ENCODE measurements around the gene OTX2. TPM values are rescaled to one million over a fixed set of nuclear protein-coding genes. Genes with fewer than 3 reads are reported as not detected.
A peak's percentile ranks its signal among the peaks of the same experiment; 100 is the strongest.

The OTX2 gene
- total RNA-seq, 2 experiments from 2014 or later: not detected

DNA sequence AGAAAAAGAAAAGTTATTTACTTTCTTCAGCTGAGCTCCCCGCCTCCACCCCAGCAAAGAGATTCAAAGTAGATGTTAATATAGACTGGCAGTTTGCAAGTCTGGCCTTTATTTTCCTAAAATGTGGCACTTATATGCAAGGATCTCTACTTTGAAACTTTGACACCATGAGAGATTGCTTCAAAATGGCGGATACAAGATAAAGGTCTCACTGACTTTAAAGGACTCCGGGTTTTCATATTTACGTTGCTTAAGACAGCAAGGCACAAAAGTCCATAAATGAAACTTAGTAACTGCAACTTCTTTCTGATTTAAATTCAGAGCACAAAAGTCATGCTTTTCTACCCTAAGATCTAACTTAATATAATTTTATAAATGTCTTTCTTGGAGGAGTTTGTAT is 3.5 kb downstream of the OTX2 start:
- H3K9me3 Mint-ChIP-seq: peaks cover 17% of the 10 kb centered on the region
- peaks cover 29% of the 10 kb centered on the region for H3K4me1 Mint-ChIP-seq
- DNase-seq: no peak
- peaks cover 96% of the 10 kb centered on the region for H3K27me3 Mint-ChIP-seq
- H3K27ac Mint-ChIP-seq: no peak overlapping the region
- H3K4me3 Mint-ChIP-seq: no peak overlapping the region
- peaks cover 24% of the 10 kb centered on the region for H3K36me3 Mint-ChIP-seq

DNA sequence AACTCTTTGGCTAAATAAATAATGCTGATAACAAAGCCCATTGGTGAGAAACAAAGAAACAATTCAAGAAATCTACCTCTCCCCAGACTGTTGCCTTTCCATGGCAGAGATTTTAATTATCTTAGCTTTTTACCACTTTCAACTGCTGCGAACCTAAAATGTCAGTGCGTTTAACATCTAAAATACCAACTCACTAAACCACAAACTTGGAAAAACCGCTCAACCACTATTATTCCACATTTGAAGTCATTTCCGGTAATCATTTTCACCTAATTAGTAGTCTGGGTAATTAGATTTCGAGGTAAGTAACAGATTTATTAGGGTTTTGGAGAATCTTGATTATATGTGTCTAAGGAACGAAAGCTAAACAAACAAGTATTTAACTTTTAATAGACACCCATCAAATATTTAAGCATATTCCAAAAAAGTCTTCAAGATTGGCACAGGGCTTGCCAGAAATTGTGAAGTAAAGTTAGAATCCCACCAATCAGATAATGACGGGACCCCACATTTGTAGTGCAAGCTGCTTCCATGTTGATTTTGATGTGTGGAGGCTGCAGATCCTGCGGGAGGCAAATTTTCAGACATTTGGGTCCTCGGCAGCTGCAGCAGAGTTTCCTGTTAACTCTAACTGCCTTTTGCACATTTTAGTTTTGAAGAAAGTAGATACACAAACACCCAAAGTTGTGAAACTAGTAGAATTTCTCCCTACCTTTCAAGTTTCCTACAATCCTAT is 4.1 kb downstream of the OTX2 start:
- peaks cover 28% of the 10 kb centered on the region for H3K4me1 Mint-ChIP-seq
- peaks cover 23% of the 10 kb centered on the region for H3K36me3 Mint-ChIP-seq
- peaks cover 16% of the 10 kb centered on the region for H3K9me3 Mint-ChIP-seq
- DNase-seq: no peak
- no peak overlapping the region for H3K4me3 Mint-ChIP-seq
- peaks cover 100% of the 10 kb centered on the region for H3K27me3 Mint-ChIP-seq
- H3K27ac Mint-ChIP-seq: no peak overlapping the region

DNA sequence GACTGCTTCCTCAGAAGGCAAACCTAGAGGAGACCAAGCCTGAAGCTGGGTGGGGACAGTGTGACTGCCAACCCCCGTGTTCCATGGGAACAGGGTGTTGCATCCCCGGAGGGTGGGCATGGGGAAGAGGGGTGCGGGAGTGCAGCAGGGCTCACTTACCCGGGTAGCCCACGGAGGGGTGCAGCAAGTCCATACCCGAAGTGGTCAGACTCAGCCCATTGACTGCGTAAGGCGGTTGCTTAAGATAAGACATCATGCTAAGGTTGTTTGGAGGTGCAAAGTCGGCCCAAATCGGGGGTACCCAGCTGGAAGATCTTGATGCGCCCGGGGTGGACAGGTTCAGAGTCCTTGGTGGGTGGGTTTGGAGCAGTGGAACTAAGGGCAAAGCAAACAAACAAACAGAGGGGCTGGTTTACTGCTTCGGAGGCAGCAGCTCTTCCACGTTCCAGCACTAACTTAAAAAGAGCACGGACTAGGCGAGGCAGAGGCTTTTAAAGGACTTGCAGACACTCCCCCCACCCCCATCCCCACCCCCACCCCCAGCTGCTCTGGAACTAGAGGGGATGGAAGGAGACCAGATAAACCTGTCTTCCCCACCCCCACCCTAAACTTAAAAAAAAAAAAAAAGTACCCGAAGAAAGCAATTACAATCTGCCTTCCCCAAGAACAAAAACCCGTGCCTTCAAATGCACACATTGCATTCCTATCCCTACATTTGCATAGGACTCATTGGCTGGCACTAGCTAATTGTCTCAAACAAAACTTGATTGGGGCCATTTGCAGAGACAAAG is 4.9 kb downstream of the OTX2 start:
- Mint-ChIP-seq H3K4me3 (no peak overlapping the region), H3K9me3 (peaks cover 15% of the 10 kb centered on the region), H3K36me3 (peaks cover 22% of the 10 kb centered on the region), H3K4me1 (peaks cover 27% of the 10 kb centered on the region), H3K27ac (no peak overlapping the region), H3K27me3 (peaks cover 100% of the 10 kb centered on the region)
- no peak for DNase-seq

DNA sequence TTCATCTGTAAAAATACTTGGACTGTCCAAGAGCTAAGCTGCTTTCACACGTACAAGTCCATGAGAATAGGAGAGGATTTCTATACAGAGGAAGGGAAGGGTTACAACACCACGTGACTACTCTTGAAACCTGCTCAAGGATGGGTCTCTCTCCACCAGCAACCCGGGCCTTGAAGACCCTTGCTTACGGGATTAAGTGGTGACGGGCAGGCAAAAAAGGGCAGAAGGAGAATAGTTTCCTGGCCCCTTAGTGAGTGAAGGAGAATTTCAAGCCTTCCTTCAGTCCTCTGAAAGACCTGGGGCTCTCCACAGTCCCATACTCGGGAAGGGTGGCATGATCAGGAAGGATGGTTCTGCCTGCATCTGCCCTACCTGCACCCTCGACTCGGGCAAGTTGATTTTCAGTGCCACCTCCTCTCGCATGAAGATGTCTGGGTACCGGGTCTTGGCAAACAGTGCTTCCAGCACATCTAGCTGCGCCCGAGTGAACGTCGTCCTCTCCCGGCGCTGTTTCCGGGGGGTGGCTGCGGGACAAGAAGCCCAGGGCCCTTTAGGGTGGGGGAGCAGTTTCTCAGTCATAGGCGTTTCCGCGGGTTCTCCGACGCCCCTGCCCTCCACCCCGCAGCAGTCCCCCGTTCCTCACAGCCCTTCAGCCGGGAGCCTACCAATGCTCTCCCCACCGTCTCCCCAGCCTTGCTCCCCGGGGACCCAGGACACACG is 6.3 kb downstream of the OTX2 start:
- H3K27me3 Mint-ChIP-seq: peaks cover 98% of the 10 kb centered on the region
- H3K27ac Mint-ChIP-seq: no peak overlapping the region
- peaks cover 7% of the 10 kb centered on the region for H3K9me3 Mint-ChIP-seq
- H3K36me3 Mint-ChIP-seq: peaks cover 16% of the 10 kb centered on the region
- no peak overlapping the region for H3K4me3 Mint-ChIP-seq
- DNase-seq: no peak
- H3K4me1 Mint-ChIP-seq: peaks cover 21% of the 10 kb centered on the region

DNA sequence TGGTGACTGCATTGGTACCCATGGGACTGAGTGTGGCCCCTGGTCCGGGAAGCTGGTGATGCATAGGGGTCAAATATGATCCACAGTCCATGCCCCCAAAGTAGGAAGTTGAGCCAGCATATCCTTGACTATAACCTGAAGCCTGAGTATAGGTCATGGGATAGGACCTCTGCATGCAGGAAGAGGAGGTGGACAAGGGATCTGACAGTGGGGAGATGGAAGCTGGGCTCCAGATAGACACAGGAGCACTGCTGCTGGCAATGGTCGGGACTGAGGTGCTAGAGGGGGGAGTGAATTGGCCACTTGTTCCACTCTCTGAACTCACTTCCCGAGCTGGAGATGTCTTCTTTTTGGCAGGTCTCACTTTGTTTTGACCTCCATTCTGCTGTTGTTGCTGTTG is 8.4 kb downstream of the OTX2 start:
- no peak for DNase-seq
- Mint-ChIP-seq H3K27ac (no peak overlapping the region), H3K27me3 (peaks cover 89% of the 10 kb centered on the region), H3K4me1 (peaks cover 17% of the 10 kb centered on the region), H3K9me3 (peaks cover 4% of the 10 kb centered on the region), H3K4me3 (no peak overlapping the region), H3K36me3 (peaks cover 8% of the 10 kb centered on the region)

DNA sequence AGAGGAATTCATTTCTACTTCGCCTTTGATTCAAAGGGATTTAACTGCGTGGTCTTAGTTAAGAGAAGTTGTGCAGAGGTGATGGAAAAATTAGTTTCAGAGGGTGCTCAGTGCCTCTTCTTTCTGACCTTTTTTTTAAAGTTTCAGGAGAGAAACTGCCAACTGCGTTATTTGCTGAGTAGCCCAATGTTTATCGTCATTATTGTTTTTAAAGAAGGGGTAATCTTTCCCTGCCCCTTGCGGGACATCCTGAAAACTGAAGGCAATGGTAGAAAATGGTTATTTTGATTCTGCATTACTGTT is 11.0 kb downstream of the OTX2 start:
- H3K27ac Mint-ChIP-seq: no peak overlapping the region
- no peak for DNase-seq
- no peak overlapping the region for H3K4me3 Mint-ChIP-seq
- H3K36me3 Mint-ChIP-seq: no peaks in the 10 kb centered on the region
- peaks cover 15% of the 10 kb centered on the region for H3K4me1 Mint-ChIP-seq
- H3K27me3 Mint-ChIP-seq: peaks cover 87% of the 10 kb centered on the region
- H3K9me3 Mint-ChIP-seq: no peaks in the 10 kb centered on the region

DNA sequence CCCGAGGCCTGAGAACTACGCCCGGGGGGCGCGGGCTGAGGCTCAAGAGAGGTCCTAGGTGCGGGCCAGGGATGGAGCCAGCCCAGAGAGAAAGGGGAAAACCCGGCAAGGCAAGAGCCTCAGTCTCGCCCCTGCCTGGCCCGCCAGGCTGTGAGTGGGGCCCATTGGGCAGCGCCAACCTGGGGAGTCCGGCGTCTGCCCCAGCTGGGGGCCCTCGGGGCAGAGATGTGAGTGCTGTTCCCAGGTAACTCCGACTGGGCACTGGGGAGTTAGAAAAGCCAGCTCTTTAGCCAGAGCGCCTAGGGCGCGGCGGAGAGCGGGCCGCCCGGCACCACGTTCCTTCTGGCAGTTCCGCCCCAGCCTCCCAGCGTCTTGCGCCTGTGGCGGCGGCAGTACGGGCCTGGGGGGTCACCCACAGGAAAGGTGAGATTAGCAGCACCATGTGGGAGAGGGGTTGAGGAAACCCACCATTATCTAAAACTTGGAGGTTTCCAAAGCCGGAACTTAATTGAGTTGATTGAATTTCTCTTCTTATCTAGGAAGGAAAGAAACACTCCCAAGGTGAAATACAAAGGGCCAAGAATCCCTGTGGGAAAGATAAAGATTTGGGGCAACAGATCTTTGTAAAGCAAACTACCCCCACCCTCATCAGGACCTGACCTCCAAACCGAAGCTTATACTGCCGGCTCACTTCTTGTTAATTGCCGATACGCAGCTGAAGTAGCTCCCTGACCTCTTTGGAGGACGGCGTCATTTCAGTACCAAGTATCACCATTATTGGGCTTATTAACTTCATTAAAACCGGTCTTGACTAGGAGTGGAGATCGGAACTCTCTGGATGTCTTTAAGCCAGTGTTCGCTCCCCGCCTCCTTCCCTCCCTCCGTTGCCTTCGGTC is 11.6 kb downstream of the OTX2 start:
- no peak overlapping the region for H3K27ac Mint-ChIP-seq
- peaks cover 15% of the 10 kb centered on the region for H3K4me1 Mint-ChIP-seq
- no peak for DNase-seq
- H3K27me3 Mint-ChIP-seq: peaks cover 87% of the 10 kb centered on the region
- H3K9me3 Mint-ChIP-seq: no peaks in the 10 kb centered on the region
- no peak overlapping the region for H3K4me3 Mint-ChIP-seq
- H3K36me3 Mint-ChIP-seq: no peaks in the 10 kb centered on the region

DNA sequence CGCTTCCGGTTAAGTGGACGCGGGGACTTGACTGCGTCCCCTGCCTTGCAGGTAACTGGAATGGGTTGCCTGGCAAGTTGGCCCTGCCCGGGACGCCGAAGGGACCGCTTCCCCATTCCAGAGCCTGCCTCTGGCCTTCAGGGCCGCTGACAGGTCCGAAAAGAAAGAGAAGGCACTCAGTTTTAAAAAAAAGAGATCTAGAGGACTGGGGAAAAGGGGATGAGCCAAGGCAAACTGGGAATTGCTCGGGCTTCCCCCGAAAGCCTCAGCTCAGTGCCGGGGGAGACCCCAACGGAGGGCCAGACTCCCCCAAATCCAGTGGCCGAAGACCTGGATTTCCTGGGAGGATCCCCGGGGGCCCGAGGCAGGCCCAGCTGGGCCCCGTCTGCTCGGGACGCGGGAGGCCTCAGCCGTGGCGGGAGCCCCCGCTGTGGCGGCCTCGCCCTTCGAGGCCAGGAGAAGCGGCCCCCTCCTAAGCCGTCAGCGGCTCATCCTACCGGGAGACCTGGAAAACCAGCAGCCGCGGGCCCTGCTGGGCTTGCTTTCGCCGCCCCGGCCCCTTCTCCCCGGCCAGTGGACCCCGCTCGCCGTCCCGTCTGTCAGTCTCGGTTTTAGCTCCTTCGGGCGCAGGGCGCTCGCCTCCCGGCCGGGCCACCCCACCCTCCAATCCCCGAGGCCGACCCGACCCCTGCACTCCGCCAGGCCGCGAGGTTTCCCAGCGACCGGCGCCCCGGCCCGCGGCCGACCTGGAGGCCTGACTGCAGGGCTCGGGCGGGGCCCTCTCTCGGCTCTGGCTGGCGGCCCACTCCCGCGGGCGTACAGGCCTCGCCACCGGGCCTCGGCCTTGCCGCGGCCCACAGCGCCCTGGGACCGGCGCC is 12.5 kb downstream of the OTX2 start:
- Mint-ChIP-seq H3K27ac (no peak overlapping the region), H3K27me3 (peaks cover 87% of the 10 kb centered on the region), H3K4me1 (peaks cover 15% of the 10 kb centered on the region), H3K36me3 (no peaks in the 10 kb centered on the region), H3K9me3 (no peaks in the 10 kb centered on the region), H3K4me3 (peak overlapping the region; percentile 34)
- DNase-seq: no peak

DNA sequence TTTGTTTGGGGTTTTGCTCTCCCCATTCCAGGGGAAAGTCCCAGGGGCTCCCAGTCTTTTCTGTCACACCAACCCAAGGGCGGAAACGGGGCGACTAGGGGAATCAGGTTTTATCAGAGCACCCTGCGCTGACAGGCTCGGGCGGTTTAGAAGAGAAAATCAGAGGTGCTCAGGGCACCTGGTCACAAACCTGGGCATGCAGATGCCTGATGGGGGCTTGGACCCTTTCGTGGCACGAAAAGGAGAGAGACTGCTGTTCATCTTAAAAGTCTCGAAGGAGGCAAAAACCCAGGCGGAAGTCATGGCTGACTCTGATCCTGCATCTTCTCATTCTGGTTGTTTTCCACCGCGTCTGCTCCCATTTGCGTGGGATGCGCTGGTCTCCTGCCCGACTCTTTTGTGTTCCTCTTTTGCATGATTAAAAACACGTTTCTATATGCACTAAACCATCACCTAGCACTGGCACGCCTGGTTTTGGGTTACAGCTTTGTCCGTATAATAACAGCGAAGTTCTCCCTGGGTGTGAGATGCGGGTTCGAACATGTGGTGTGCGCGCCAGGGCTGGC is 13.2 kb downstream of the OTX2 start:
- no peaks in the 10 kb centered on the region for H3K36me3 Mint-ChIP-seq
- peaks cover 86% of the 10 kb centered on the region for H3K27me3 Mint-ChIP-seq
- H3K4me1 Mint-ChIP-seq: peaks cover 15% of the 10 kb centered on the region
- no peak overlapping the region for H3K27ac Mint-ChIP-seq
- no peak for DNase-seq
- peak overlapping the region; percentile 34 for H3K4me3 Mint-ChIP-seq
- H3K9me3 Mint-ChIP-seq: no peaks in the 10 kb centered on the region

DNA sequence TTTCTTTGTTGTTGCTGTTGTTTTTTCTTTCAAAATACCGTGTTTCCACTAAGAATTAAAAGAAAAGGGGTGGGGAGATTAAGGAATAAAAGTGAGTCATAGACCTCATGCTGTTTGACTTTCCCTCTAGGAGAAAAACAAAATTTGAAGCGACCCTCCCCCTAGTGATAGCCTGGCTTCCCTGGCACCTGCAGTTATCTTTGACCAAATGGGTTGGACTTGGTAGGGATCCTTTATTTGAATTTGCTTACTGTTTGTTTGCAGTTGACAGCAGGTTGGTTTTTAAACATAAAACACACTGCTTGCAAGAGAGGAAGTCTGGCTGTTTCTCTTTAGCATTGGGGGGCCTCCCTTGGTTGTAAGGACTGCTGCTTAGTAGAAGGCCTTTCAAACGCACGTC is 14.0 kb downstream of the OTX2 start:
- DNase-seq: no peak
- H3K36me3 Mint-ChIP-seq: no peaks in the 10 kb centered on the region

DNA sequence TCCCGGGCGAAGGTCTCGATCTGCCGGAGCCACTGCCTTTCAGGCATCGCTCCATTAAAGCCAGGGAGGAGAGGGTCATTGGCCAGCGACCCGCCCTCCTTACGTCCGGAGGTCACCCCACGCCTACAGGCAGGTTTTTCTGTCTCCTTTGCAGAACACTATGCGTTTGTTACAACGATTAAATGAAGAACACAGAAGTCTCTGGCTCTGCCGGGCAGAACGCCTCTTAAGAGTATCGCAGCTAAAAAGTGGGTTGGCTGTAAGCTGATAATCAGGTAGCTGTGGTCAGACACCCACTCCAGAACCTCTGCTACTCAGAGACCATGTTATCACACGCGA is 15.0 kb downstream of the OTX2 start:
- Mint-ChIP-seq H3K27ac (no peak overlapping the region), H3K9me3 (no peaks in the 10 kb centered on the region), H3K4me3 (no peak overlapping the region), H3K27me3 (peaks cover 83% of the 10 kb centered on the region), H3K36me3 (no peaks in the 10 kb centered on the region), H3K4me1 (peaks cover 15% of the 10 kb centered on the region)
- no peak for DNase-seq

More for the DNA sequence above, 14.0 kb downstream of the OTX2 start:
- peaks cover 86% of the 10 kb centered on the region for H3K27me3 Mint-ChIP-seq
- no peaks in the 10 kb centered on the region for H3K9me3 Mint-ChIP-seq
- no peak overlapping the region for H3K27ac Mint-ChIP-seq
- H3K4me3 Mint-ChIP-seq: no peak overlapping the region
- H3K4me1 Mint-ChIP-seq: peaks cover 15% of the 10 kb centered on the region

DNA sequence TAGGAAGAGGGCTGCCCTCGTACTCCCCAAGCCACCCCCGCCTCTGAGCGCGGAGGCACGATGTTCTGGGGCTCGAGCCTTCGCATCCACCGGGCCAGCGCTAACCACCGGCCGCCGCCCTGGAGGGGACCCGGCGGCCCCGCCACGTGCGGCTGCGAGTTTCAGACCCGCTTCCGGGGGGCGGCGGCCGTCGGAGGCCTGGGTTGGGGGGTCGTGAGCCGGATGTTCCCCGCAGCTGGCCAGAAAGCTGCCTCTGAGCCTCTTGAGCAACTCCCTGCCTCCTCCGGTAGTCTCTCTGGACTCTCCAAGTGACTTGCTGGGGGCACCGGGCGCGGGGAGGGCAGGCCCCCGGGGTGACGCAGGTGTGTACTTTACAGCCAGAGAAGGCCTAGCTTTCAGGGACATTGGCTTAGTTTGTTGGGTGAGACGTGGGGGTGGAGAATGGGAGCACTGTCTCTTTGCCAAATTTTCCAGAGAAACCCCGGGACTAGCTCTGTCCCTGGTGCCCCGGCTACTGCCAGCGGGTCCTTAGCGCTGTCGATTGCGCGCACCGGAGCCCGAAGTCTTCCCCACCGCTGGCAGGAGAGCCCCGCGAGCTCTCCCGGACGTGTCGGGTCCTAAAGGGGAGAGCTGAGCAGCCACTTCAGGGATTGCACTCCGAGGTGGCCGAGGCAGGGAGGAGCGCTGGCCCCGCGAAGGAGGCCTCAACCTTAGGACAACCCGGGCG is 15.6 kb downstream of the OTX2 start:
- no peak overlapping the region for H3K4me3 Mint-ChIP-seq
- H3K4me1 Mint-ChIP-seq: peaks cover 15% of the 10 kb centered on the region
- H3K36me3 Mint-ChIP-seq: no peaks in the 10 kb centered on the region
- H3K9me3 Mint-ChIP-seq: no peaks in the 10 kb centered on the region
- no peak for DNase-seq
- H3K27ac Mint-ChIP-seq: no peak overlapping the region
- peaks cover 84% of the 10 kb centered on the region for H3K27me3 Mint-ChIP-seq

DNA sequence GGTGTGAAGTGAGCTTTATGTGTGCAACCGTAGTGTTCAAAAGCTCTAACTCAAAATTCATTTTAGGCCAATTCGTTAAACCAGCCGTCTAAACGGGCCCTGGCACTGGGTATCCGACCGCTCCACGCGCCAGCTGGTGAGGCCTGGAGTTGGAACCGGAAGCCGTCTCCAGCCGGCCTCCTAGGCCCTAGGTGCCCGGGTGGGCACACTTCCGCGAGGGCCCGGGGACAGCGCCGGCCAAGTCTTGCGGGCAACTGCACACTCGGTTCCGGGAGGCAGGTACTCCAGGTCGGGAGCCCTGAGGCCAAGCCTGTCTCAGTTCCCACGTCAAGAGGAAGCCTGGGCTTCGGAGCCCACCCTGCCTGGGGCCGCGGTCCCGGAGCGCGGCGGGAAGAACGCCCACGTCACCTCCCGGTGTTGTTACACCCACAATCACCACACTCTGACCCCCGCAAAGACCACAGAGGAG is 16.2 kb downstream of the OTX2 start:
- peak overlapping the region; percentile 14 for H3K4me3 Mint-ChIP-seq
- no peak overlapping the region for H3K27ac Mint-ChIP-seq
- peaks cover 15% of the 10 kb centered on the region for H3K4me1 Mint-ChIP-seq
- H3K27me3 Mint-ChIP-seq: peaks cover 81% of the 10 kb centered on the region
- H3K9me3 Mint-ChIP-seq: no peaks in the 10 kb centered on the region
- DNase-seq: no peak
- H3K36me3 Mint-ChIP-seq: no peaks in the 10 kb centered on the region

Data from activated naive CD8-positive, alpha-beta T cell treated with anti-CD3 and anti-CD28 coated beads for 36 hours (primary cell).